NCI-H510A (cell line): ENCODE results near the gene AGBL2.
A peak's percentile ranks its signal among the peaks of the same experiment; 100 is the strongest.
"Not testable (repeated sequence)": the region's sequence is repeated elsewhere in the genome, so short reads cannot be mapped to it uniquely, and the experiment has no call there.

Source experiments
- DNase-seq: peaks from one replicate; lab custom pipeline; 2025; lab: John Stamatoyannopoulos, UW

The AGBL2 gene

GRCh38 chr11:47689480-47689879 lies 25.7 kb downstream of the AGBL2 start:
- no peak for DNase-seq

- no peak for DNase-seq
Observed at GRCh38 chr11:47688991-47689390, 26.2 kb downstream of the AGBL2 start.

GRCh38 chr11:47688111-47688510 lies 27.1 kb downstream of the AGBL2 start:
- no peak for DNase-seq

DNA sequence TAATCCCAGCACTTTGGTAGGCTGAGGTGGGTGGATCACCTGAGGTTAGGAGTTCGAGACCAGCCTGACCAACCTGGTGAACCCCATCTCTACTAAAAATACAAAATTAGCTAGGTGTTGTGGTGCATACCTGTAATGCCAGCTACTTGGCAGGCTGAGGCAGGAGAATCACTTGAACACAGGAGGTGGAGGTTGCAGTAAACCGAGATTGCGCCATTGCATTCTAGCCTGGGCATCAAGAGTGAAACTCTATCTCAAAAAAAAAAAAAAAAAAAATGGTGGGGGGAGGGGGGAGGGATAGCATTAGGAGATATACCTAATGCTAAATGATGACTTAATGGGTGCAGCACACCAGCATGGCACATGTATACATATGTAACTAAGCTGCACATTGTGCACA lies 28.5 kb downstream of the AGBL2 start:
- DNase-seq: not testable (repeated sequence)

DNA sequence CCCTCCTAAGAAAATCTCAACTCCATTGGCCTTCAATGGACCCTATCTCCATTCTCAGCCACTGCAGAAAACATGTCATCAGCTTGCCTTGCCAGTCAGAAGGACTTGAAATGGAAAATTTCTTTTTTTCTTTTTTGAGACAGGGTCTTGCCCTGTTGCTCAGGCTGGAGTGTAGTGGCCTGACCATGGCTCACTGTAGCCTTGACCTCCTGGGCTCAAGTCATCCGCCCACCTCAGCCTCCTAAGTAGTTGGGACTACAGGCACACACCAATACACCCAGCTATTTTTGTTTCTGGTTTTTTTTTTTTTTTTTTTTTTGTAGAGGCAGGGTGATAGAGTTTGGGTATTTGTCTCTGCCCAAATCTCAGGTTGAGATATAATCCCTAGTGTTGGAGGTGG lies 29.0 kb downstream of the AGBL2 start:
- DNase-seq: no peak

GRCh38 chr11:47675851-47676250 lies 39.3 kb downstream of the AGBL2 start:
- DNase-seq: no peak

GRCh38 chr11:47672283-47672730 lies 42.9 kb downstream of the AGBL2 start:
- DNase-seq: no peak

DNA sequence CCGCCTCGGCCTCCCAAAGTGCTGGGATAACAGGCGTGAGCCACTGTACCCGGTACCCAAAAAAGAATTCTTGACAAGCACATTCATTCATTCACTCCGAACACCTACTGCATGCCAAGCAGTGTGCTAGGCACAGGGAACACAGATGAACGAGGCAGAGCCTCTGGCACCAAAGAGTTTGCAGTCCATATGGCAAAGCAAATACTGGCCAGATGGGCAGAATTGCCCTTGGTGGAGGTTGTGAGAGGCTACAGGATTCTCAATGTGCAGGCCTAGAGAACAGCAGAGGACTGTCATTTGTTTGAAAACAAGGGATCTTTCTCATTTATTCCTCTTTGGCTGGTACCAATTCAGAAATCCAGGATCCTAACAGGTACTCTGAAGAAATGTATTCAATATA lies 45.3 kb downstream of the AGBL2 start:
- no peak for DNase-seq

DNA sequence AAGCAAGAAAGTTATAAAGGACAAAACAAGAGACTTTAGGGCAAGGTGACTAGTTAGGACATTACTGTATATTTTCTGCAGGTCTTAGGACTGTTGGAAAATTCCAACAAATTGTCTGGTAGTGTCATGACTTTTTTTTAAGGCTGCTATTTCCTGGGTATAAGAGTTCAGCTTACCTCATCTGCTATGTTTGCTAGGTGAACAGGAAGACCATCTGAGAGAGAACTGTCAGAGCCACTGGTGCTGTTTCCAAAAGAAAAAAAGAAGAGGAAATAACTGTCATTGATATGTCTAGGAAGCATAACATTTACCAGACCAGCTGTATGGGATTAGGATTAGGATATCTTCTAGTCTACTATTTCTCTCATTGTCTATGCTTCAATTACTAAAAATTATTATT lies 46.5 kb downstream of the AGBL2 start:
- DNase-seq: no peak

GRCh38 chr11:47667555-47667954 lies 47.6 kb downstream of the AGBL2 start:
- DNase-seq: no peak

DNA sequence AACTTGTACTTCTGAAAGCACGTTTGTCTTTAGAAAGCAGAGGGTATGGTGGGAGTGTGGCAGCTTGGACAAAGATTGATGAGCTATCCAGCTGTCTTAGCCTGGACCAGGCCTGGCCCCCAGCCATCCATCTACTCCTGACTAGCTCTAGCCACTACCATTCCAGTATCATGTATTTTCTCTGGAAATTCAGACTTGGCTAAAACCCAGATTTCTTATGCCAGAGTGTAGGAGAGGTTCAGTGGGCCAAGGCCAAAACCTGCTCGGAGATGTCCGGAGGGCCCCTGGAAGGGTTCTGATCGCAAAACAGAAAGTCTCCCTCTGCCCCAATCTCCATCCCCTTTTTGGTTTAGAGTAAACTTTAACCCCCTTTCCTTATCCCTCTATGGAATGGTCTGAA lies 48.0 kb downstream of the AGBL2 start:
- DNase-seq: no peak

- DNase-seq: not testable (repeated sequence)
Observed at GRCh38 chr11:47664936-47665335, 50.2 kb downstream of the AGBL2 start.

DNA sequence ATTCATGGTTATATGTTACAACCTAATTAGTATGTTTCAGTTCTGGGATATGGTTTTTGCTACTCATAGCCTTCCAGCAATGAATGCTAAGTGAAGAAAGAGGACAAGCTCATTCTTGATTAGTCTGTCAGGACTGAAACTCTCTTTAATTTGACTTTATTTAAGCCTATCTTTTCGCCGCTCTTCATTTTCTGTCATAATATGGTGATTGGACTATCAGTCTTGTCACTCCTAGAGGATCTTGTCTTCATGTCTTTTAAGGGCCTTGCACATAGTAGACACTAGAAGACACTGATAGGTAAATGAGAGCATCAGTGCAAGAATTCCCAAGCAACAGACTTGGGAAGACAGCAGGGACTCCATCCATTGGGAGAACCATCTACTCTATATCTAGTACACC lies 53.9 kb downstream of the AGBL2 start:
- no peak for DNase-seq

- DNase-seq: no peak
Observed at GRCh38 chr11:47659276-47659675, 55.9 kb downstream of the AGBL2 start.

DNA sequence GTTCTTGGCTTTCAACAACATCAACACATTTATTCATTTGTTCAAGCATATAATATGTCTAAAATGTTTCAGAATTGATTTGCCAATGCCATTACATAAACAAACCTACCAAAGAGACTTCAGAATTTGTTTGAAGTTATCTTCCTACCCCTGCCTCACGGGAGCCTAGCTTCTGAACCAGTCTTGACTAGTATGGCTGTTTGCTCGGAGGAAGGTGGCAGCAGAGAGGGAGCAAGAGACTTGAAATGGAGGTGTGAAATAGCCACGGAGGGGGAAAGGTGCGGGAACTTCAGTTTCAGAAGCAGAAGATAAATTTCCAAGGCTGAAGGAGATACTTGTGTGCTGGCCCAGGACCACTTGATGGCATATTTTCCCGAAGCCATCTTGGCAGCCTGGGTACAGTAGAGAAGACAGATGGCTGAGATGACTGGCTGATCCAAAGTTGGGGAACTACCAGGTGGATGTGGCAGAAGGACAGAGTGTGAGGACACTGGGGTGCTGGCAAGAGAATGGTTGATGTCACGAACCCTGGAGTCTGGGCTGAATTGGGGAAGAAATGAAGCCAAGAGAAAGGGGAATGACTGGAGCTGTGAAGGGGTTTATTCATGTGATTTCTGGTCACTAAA lies 58.8 kb downstream of the AGBL2 start:
- DNase-seq: no peak

GRCh38 chr11:47651818-47652469 lies 63.2 kb downstream of the AGBL2 start:
- no peak for DNase-seq

- no peak for DNase-seq
Observed at GRCh38 chr11:47649276-47649675, 65.9 kb downstream of the AGBL2 start.

DNA sequence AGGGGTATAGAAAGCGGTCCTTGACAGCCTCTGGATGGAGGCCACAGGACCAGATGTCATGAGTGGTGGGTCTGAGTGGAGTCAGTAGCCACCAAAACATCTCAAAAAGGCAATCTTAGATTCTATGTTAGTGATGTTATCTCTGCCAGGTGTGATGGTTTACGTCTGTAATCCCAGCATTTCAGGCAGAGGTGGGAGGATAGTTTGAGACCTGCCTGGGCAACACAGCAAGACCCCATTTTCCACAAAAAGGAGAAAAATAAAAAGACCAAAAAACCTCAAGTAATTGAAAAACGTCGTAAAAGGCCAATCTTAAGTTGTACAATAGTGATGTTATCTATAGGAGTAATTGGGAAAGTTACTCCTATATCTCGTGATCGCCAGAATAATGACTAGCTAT lies 69.2 kb downstream of the AGBL2 start:
- DNase-seq: no peak

- no peak for DNase-seq
Observed at GRCh38 chr11:47645500-47645899, 69.7 kb downstream of the AGBL2 start.

GRCh38 chr11:47642099-47642855 lies 72.9 kb downstream of the AGBL2 start, which contains the start of gene MTCH2:
Gene MTCH2 (minus strand): TSS chr11:47642559. CDS start chr11:47642465, 94 bp downstream.
- peak; percentile 89 for DNase-seq

GRCh38 chr11:47641600-47642098 lies 73.5 kb downstream of the AGBL2 start:
- DNase-seq: no peak

DNA sequence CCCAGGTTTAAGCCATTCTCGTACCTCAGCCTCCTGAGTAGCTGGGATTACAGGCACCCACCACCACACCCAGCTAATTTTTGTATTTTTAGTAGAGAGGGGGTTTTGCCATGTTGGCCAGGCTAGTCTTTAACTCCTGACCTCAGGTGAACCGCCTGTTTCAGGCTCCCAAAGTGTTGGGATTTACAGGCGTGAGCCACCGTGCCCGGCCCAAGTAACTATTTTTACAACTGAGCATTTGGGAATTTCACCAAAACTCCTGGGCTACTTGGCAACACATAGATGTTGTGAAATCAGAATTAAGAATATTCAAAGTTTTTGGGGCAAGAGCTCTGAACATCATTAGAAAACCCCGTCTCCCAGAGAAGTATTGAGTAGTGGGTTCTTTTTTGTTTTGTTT lies 74.7 kb downstream of the AGBL2 start:
- not testable (repeated sequence) for DNase-seq

- not testable (repeated sequence) for DNase-seq
Observed at GRCh38 chr11:47636331-47636730, 78.8 kb downstream of the AGBL2 start.
